GM18511 (cell line): ENCODE measurements around the gene DDX3X.
"Not testable (repeated sequence)": the region's sequence is repeated elsewhere in the genome, so short reads cannot be mapped to it uniquely, and the experiment has no call there.

Source experiments
- ATAC-seq: cut with Tn5 transposase; IDR thresholded peaks from one replicate; pipeline ENCODE4 v1.9.1; 2021; ENCODE audit warnings: mild to moderate bottlenecking, moderate library complexity; ENCODE audit not compliant: unreplicated experiment

Gene DDX3X

DNA sequence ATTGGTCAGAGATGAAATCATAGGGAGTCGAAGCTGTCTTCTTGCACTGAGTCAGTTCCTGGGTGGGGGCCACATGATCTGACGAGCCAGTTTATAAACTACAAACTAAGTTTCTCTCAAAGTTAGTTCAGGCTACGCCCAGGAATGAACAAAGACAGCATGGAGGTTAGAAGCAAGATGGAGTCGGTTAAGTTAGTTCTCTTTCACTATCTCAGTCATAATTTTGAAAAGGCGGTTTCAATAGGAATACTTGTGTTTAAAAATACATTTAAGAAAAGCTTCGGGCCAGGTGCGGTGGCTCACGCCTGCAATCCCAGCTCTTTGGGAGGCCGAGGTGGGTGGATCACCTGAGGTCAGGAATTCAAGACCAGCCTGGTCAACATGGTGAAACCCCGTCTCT is 77.3 kb downstream of the DDX3X start:
- ATAC-seq, result not testable (repeated sequence)

DNA sequence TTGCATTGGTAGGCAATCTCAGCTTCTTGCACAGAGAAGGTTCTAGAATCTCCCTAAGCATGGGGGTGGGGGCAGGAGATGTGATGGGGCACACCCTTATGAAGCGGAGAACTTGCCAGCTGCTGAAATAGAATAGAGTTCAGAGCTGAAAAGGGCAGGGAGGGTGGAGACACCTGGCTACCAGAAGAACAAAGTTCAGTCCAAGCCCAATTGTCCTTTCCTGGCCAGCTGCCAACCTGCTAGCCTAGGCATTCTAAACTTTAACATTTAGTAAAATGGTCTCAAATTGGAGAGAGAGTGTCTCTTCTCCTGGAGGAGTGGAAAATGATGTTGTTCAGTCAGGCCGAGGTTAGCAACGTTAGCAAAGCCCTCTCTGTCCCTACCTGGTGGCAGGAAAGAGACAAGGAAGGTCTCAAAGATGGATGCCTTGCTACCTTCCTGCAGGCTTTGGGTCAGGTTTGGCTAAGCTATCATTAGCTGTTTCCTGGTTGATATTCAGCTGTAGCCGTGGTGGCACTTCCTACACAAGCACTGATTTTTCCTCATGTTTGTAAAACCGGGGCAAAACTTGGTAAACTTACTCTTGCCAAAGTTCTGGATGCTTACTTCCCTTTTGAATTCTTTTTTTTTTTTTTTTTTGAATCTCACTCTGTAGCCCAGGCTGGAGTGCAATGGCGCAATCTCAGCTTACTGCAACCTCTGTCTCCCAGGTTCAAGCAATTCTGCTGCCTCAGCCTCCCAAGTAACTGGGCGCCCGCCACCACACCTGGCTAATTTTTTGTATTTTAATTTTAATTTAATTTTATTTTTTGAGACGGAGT is 78.5 kb downstream of the DDX3X start:
- no peak for ATAC-seq
